Fibroblast of skin of back (primary cell): Measurements from ENCODE around the gene ZNF425.
"Not testable (repeated sequence)": the region's sequence is repeated elsewhere in the genome, so short reads cannot be mapped to it uniquely, and the experiment has no call there.

Experiments used
- DNase-seq: peaks from one replicate; pipeline ENCODE4 v3.0.0-alpha.2; 2013

The ZNF425 gene

GRCh38 chr7:149130572-149131198 lies 4.6 kb upstream of the ZNF425 start:
- no peak for DNase-seq

GRCh38 chr7:149126662-149127266 lies 640 bp upstream of the ZNF425 start:
- peak; percentile 49 for DNase-seq

- no peak for DNase-seq
Observed at GRCh38 chr7:149125189-149125862, 798 bp downstream of the ZNF425 start.

- no peak for DNase-seq
Observed at GRCh38 chr7:149109969-149110368, 16.2 kb downstream of the ZNF425 start.

GRCh38 chr7:149104749-149105148 lies 21.4 kb downstream of the ZNF425 start:
- no peak for DNase-seq

GRCh38 chr7:149104214-149104613 lies 21.9 kb downstream of the ZNF425 start:
- DNase-seq = no peak

GRCh38 chr7:149103424-149103823 lies 22.7 kb downstream of the ZNF425 start:
- DNase-seq = no peak

GRCh38 chr7:149102666-149103065 lies 23.5 kb downstream of the ZNF425 start:
- no peak for DNase-seq

- no peak for DNase-seq
Observed at GRCh38 chr7:149100821-149101220, 25.3 kb downstream of the ZNF425 start.

- DNase-seq = no peak
Observed at GRCh38 chr7:149099058-149099457, 27.1 kb downstream of the ZNF425 start.

GRCh38 chr7:149097088-149097487 lies 29.0 kb downstream of the ZNF425 start:
- DNase-seq = peak; percentile 35

GRCh38 chr7:149093228-149093627 lies 32.9 kb downstream of the ZNF425 start:
- DNase-seq = no peak

GRCh38 chr7:149092244-149092643 lies 33.9 kb downstream of the ZNF425 start:
- not testable (repeated sequence) for DNase-seq

- peak; percentile 87 for DNase-seq
Observed at GRCh38 chr7:149090397-149091195, 35.5 kb downstream of the ZNF425 start, which contains the start of gene ZNF786. TSS of gene ZNF786 (minus strand) at chr7:149090718. CDS start at chr7:149090640, 78 bp downstream.

GRCh38 chr7:149087376-149087775 lies 38.7 kb downstream of the ZNF425 start:
- no peak for DNase-seq

- DNase-seq = no peak
Observed at GRCh38 chr7:149085866-149086265, 40.3 kb downstream of the ZNF425 start.

GRCh38 chr7:149084407-149084806 lies 41.7 kb downstream of the ZNF425 start:
- DNase-seq = no peak

- DNase-seq = peak; percentile 10
Observed at GRCh38 chr7:149081914-149082313, 44.2 kb downstream of the ZNF425 start.

- no peak for DNase-seq
Observed at GRCh38 chr7:149077594-149077993, 48.5 kb downstream of the ZNF425 start.

- no peak for DNase-seq
Observed at GRCh38 chr7:149075286-149075685, 50.8 kb downstream of the ZNF425 start.

- DNase-seq = no peak
Observed at GRCh38 chr7:149074116-149074885, 51.8 kb downstream of the ZNF425 start.

GRCh38 chr7:149072438-149072775 lies 53.7 kb downstream of the ZNF425 start:
- DNase-seq = no peak
